Testis (tissue), 3 donors: ENCODE data around the gene PAX9. TPM values are rescaled to one million over a fixed set of nuclear protein-coding genes. Genes with fewer than 3 reads are reported as not detected.
"Not testable (repeated sequence)": the region's sequence is repeated elsewhere in the genome, so short reads cannot be mapped to it uniquely, and the experiment has no call there.

Experiments used
- DNase-seq: peaks from one replicate; pipeline ENCODE4 v3.0.0-alpha.2; 2019
- H3K27ac ChIP-seq, 2 donors: fragments of 200-600 bp; sonication (generic); one replicate each; pipeline ENCODE4 v1.5.1; 2019
- H3K27me3 ChIP-seq: fragments of 200-600 bp; sonication (generic); one replicate; pipeline ENCODE4 v1.5.1; 2019
- H3K36me3 ChIP-seq: fragments of 200-600 bp; sonication (generic); one replicate; pipeline ENCODE4 v1.5.1; 2017; ENCODE audit warnings: low read depth; ENCODE audit errors: missing control alignments
- H3K4me1 ChIP-seq: fragments of 200-600 bp; sonication (generic); one replicate; pipeline ENCODE4 v1.5.1; 2019
- H3K4me3 ChIP-seq, 2 donors: fragments of 200-600 bp; sonication (generic); one replicate each; pipeline ENCODE4 v1.5.1; 2017 to 2019
- H3K9me3 ChIP-seq: fragments of 200-600 bp; sonication (generic); one replicate; pipeline ENCODE4 v1.5.1; 2017
- POLR2A ChIP-seq: fragments of 450-650 bp; IDR thresholded peaks from one replicate; pipeline ENCODE4 v1.6.1; 2017; ENCODE audit warnings: antibody characterized with exemption, mild to moderate bottlenecking, moderate library complexity
- WGBS, 2 donors: methylation state at CpG; one replicate each; pipeline ENCODE4 v1.1.5; 2018; 5-methylcytosine and 5-hydroxymethylcytosine counted together
- intact Hi-C: fragments of 100-400 bp; cut with DNase I; formaldehyde crosslinking; loops from one replicate; pipeline ENCODE4 v1.15.1; 2023; ENCODE audit warnings: low total_unique reads
- polyA plus RNA-seq: library from polyadenylated mRNA; stranded (reverse); fragments of 350-450 nt; fragmentation: Illumina TruSeq; extraction: RNeasy Lipid Tissue Mini Kit (QIAGEN cat#74804); gene quantifications from one replicate; pipeline ENCODE4 v1.2.3, GENCODE V29; 2014; ENCODE audit warnings: low read depth, low replicate concordance; ENCODE audit not compliant: insufficient read depth
- total RNA-seq, 2 donors: library from RNA; depleted of rRNA; stranded (reverse); fragments of >200 nt; gene quantifications; one replicate each; pipeline ENCODE4 v1.2.3, GENCODE V29; 2016
- TF ChIP-seq, protein P1 (sequence below), 3 experiments: fragments of 450-650 bp in 2 of 3; fragments of 200-600 bp in 1 of 3; sonication (generic) in 1 of 3; IDR thresholded peaks; one replicate each; pipeline ENCODE4 v1.5.1; 2016 to 2019; ENCODE audit warnings: antibody characterized with exemption in 3 of 3, mild to moderate bottlenecking in 2 of 3, moderate library complexity in 1 of 3

PAX9 gene
- total and polyA plus RNA-seq, 3 donors from 2014 or later = 0.13 to 0.87 (median 0.50) TPM

DNA sequence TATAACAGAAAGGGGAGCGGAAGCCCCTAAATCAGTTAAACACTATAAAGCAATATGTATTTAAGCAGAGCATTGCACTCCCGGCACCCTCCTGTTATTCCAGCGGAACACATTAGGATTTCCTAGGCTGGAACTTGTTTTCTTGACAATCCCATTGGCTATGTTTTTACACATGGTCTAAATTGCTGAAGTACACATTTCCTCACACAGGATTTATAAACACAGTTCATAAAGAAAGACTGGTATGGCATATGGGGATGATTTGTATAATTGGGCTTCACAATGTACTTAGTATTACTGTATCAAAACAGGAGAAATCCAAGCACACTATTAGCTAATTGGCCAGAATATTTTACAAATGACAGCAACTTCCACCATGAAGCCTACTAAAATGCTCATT lies 23.3 kb downstream of the PAX9 start:
- Histone ChIP-seq H3K27me3 (no peaks in the 10 kb centered on the region), H3K4me3 (no peak overlapping the region), H3K27ac (no peak overlapping the region), H3K36me3 (no peaks in the 10 kb centered on the region), H3K4me1 (no peaks in the 10 kb centered on the region), H3K9me3 (no peaks in the 10 kb centered on the region)
- DNase-seq = no peak
- no peak for TF ChIP-seq POLR2A
- TF ChIP-seq, protein P1, sequence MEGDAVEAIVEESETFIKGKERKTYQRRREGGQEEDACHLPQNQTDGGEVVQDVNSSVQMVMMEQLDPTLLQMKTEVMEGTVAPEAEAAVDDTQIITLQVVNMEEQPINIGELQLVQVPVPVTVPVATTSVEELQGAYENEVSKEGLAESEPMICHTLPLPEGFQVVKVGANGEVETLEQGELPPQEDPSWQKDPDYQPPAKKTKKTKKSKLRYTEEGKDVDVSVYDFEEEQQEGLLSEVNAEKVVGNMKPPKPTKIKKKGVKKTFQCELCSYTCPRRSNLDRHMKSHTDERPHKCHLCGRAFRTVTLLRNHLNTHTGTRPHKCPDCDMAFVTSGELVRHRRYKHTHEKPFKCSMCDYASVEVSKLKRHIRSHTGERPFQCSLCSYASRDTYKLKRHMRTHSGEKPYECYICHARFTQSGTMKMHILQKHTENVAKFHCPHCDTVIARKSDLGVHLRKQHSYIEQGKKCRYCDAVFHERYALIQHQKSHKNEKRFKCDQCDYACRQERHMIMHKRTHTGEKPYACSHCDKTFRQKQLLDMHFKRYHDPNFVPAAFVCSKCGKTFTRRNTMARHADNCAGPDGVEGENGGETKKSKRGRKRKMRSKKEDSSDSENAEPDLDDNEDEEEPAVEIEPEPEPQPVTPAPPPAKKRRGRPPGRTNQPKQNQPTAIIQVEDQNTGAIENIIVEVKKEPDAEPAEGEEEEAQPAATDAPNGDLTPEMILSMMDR (IDR thresholded peaks at IDR 0.05) = no peak
- WGBS, 2 donors = 96 to 98% methylated on average over 3 of the region's 3 CpGs
- intact Hi-C loops = no loop called here

DNA sequence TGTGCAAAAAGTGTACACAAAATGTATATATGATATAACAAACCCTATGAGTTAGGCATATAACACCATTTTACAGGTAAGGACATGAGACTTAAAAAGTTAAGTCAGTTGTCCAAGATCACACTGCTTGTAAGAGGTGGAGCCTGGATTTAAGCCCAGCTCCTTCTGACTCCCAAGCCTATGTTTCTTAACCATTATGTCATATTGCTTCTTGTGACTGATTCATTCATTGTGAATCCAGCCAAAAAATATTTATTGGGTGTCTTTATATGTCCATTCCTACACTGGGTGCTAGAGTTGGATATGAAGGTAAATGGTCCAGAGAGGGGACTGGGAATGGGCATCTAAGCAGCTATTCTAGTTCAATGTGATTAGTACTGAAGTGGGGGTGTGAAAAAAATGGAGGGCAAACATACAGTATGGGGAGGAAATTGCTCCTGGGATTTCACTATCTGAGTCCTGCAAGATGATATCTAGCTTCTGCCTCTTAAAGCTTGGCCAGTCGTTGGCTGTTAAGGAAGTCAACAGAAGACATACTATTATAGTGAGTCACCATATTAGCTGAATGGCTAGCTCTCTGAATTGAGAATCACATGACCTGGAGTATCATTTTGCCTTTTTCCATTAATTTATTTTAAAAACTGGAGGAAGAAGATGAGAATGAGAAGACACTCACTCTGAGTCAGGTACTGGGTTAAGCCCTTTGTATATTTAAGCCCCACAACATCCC lies 28.8 kb downstream of the PAX9 start:
- no peaks in the 10 kb centered on the region for H3K36me3 ChIP-seq
- no peaks in the 10 kb centered on the region for H3K27me3 ChIP-seq
- H3K27ac ChIP-seq = no peak overlapping the region
- WGBS, 2 donors = 84 to 86% methylated on average over 1 of the region's 1 CpG
- intact Hi-C loops = no loop called here
- no peak for DNase-seq
- no peak for TF ChIP-seq POLR2A
- TF ChIP-seq, protein P1 (IDR thresholded peaks at IDR 0.05) = no peak
- no peak overlapping the region for H3K4me3 ChIP-seq
- H3K4me1 ChIP-seq = no peaks in the 10 kb centered on the region
- no peaks in the 10 kb centered on the region for H3K9me3 ChIP-seq

DNA sequence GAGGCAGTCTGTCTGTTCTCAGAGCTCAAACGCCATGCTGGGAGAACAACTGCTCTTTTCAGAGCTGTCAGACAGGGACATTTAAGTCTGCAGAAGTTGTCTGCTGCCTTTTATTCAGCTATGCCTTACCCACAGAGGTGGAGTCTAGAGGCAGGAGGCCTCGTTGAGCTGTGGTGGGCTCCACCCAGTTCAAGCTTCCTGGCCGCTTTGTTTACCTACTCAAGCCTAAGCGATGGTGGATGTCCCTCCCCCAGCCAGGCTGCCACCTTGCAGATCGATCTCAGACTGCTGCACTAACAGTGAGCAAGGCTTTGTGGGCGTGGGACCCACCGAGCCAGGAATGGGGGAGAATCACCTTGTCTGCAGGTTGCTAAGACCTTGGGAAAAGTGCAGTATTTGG lies 37.8 kb downstream of the PAX9 start:
- 80 to 83% methylated on average over 7 of the region's 7 CpGs for WGBS, 2 donors
- H3K4me1 ChIP-seq, DNase-seq: not testable (repeated sequence)

DNA sequence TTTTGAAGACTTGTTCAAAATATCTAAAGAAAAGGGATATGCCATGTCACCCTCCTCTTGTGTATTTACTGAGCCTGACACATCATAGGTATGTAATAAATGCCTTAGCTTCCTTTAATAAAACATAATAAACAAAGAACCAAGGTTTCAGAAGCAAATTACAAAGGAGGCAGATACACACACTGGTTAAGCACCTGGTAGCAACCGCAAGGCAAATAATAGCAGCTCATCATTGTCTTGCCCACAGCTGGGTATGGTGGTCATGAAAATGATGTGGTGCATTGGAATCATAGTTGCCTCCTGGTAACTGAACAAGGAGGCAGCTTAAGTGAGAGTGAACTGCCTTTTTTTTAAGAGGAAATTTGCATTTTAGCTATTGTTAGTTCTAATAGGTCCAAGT lies 39.0 kb downstream of the PAX9 start:
- Histone ChIP-seq H3K36me3 (no peaks in the 10 kb centered on the region), H3K9me3 (no peaks in the 10 kb centered on the region), H3K27ac (no peak overlapping the region), H3K27me3 (no peaks in the 10 kb centered on the region), H3K4me1 (no peaks in the 10 kb centered on the region), H3K4me3 (no peak overlapping the region)
- 94% methylated on average over 1 of the region's 1 CpG for WGBS, 2 donors
- TF ChIP-seq, protein P1 (IDR thresholded peaks at IDR 0.05) = no peak
- TF ChIP-seq POLR2A = no peak
- DNase-seq = no peak
- intact Hi-C loops = no loop called here

More for the DNA sequence above, 37.8 kb downstream of the PAX9 start:
- H3K27me3 ChIP-seq, H3K36me3 ChIP-seq, H3K4me3 ChIP-seq, intact Hi-C loops, H3K27ac ChIP-seq, H3K9me3 ChIP-seq: not testable (repeated sequence)

DNA sequence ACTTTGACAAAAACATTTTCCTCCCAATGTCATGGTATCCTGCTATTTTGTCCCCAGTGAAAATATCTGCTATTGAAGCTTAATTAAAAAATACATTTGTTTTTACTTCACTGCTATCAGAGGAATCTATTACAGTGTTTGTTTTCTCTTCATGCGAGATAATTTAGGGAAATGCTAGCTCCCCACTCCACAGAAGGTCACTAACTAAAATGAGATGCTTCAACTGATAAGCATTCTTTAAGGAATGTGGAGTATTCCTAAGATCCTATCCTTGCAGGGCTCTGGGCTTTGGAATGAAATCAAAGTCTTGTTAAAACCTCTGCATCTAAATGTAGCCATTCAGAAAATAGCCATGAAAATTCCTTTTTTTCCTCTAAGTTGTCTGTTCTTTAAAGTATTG lies 39.5 kb downstream of the PAX9 start:
- Histone ChIP-seq H3K27ac (no peak overlapping the region), H3K36me3 (no peaks in the 10 kb centered on the region), H3K4me3 (no peak overlapping the region), H3K4me1 (no peaks in the 10 kb centered on the region), H3K27me3 (no peaks in the 10 kb centered on the region), H3K9me3 (no peaks in the 10 kb centered on the region)
- intact Hi-C loops = no loop called here
- WGBS, 2 donors = 27 to 50% methylated on average over 1 of the region's 1 CpG
- DNase-seq = no peak
- TF ChIP-seq POLR2A = no peak
- TF ChIP-seq, protein P1 (IDR thresholded peaks at IDR 0.05) = no peak
